ENCODE data around the gene ARG2.
"Not testable (repeated sequence)": the region's sequence is repeated elsewhere in the genome, so short reads cannot be mapped to it uniquely, and the experiment has no call there.

ARG2 gene

DNA sequence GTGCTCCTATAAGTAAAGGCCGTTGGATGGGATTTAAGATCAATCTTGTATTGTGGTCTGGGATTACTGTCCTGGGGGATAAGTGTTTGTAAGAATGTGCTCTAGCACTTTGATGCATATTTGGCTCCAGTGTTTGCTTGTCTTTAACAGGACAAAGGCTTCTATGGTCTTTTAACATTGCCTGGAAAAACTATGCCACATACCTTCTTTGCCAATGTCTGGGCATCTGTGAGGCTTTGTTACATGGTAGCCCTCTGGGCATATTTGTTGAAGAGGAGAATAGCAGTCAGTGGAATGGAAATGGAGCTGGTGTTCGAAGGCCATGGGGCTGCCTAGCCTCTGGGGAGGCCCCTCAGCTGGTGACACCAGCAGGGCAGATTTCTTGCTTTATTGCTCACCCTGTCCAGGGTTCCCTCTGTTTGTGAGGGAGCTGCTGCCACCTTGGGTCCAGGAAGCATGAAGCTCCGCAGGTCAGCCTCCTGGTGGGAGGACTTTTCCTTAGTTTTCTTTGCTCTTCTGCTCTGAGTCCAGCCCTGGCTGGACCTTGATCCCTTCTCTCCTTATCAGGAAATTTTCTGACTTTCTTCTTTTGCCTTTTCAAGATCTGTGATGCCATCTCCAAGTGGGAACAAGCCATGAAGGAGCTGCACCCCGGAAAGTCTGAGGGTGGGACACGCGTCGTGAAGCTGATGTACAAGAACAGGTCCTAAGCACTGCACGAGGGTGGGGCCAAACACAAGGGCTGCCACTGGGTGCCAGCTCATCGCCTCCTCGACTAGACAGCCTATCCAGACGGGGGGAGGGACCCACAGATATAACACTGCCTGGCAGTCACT, 39.2 kb upstream of the ARG2 start:
- Mint-ChIP-seq H3K27me3 (no peaks in the 10 kb centered on the region), H3K9me3 (no peaks in the 10 kb centered on the region), H3K36me3 (no peaks in the 10 kb centered on the region), H3K4me3 (no peak overlapping the region), H3K4me1 (no peaks in the 10 kb centered on the region), H3K27ac (no peak overlapping the region)

DNA sequence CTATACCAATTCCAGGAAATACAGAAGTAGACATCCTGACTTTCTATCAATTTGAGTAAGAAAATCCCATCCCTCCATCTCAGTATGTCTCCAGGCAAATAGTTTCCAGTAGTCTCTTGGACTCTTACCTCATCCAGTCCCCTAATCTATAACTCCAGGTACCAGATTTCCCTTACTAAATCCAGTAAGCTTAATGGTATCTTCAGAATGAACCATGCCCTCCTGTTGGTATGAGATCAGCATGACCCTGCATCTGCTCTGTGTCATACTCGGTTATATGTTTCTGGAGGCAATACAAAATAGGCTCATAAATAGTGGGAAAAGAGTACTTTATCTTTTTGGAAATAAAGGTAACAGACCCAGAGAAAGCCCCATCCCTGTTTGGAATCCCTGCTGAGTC, 38.1 kb upstream of the ARG2 start:
- no peaks in the 10 kb centered on the region for H3K27me3 Mint-ChIP-seq
- H3K4me1 Mint-ChIP-seq = no peaks in the 10 kb centered on the region
- H3K27ac Mint-ChIP-seq = no peak overlapping the region
- H3K4me3 Mint-ChIP-seq = no peak overlapping the region
- no peaks in the 10 kb centered on the region for H3K9me3 Mint-ChIP-seq
- no peaks in the 10 kb centered on the region for H3K36me3 Mint-ChIP-seq

- Mint-ChIP-seq H3K4me1 (no peaks in the 10 kb centered on the region), H3K27me3 (no peaks in the 10 kb centered on the region), H3K36me3 (no peaks in the 10 kb centered on the region), H3K9me3 (no peaks in the 10 kb centered on the region), H3K27ac (no peak overlapping the region), H3K4me3 (no peak overlapping the region)
Measured at GRCh38 chr14:67582061-67582460, 37.7 kb upstream of the ARG2 start.

- Mint-ChIP-seq H3K4me3 (no peak overlapping the region), H3K36me3 (peaks cover 2% of the 10 kb centered on the region), H3K9me3 (no peaks in the 10 kb centered on the region), H3K27ac (no peak overlapping the region), H3K4me1 (no peaks in the 10 kb centered on the region), H3K27me3 (no peaks in the 10 kb centered on the region)
Measured at GRCh38 chr14:67583711-67584644, 35.7 kb upstream of the ARG2 start.

GRCh38 chr14:67584978-67585377, 34.7 kb upstream of the ARG2 start:
- Mint-ChIP-seq H3K4me3 (no peak overlapping the region), H3K4me1 (no peaks in the 10 kb centered on the region), H3K36me3 (peaks cover 4% of the 10 kb centered on the region), H3K9me3 (no peaks in the 10 kb centered on the region), H3K27me3 (no peaks in the 10 kb centered on the region), H3K27ac (no peak overlapping the region)

DNA sequence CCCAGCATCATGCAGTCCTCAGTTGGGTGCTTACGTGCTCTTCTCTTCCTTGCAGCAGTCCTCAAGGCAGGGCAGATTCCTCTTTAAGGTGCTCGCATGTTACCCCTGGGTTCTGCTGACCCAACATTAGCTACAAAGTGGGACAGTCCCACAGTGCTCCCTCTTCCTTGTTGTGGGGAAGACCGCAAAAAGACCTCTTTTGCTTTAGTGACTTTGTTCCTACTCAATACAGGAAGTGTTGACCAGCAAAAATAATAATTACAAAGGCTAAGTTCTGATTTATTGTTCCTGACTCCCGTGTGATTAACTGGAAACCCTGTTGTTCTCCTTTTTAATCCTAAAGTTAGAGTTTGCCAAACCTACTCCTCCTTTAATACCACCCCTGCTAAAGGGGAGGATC, 33.4 kb upstream of the ARG2 start:
- no peaks in the 10 kb centered on the region for H3K27me3 Mint-ChIP-seq
- H3K9me3 Mint-ChIP-seq = no peaks in the 10 kb centered on the region
- no peak overlapping the region for H3K4me3 Mint-ChIP-seq
- no peaks in the 10 kb centered on the region for H3K4me1 Mint-ChIP-seq
- H3K27ac Mint-ChIP-seq = no peak overlapping the region
- peaks cover 4% of the 10 kb centered on the region for H3K36me3 Mint-ChIP-seq

- no peaks in the 10 kb centered on the region for H3K9me3 Mint-ChIP-seq
- no peak overlapping the region for H3K27ac Mint-ChIP-seq
- no peak overlapping the region for H3K4me3 Mint-ChIP-seq
- H3K4me1 Mint-ChIP-seq = no peaks in the 10 kb centered on the region
- H3K27me3 Mint-ChIP-seq = no peaks in the 10 kb centered on the region
- H3K36me3 Mint-ChIP-seq = peaks cover 4% of the 10 kb centered on the region
Measured at GRCh38 chr14:67589204-67589770, 30.4 kb upstream of the ARG2 start.

DNA sequence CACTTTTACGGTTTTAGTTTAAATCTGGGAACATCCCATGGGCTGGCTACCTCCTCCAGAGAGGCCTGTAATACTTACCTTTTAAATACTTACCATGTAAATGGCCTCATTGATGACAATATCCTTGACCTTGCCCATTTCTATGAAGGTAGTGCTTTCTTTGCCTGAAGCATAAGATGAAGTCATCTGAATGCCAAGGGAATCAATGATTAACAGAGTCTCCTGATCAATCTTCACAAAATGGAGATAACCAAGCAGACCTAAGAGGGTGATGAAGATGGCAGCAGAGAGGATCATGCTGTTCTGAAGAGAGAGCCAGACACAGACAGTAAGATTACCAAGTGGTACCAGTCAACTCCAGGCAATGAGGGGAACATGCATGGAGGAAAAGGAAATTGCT, 26.1 kb upstream of the ARG2 start:
- H3K36me3 Mint-ChIP-seq, H3K27me3 Mint-ChIP-seq, H3K9me3 Mint-ChIP-seq, H3K27ac Mint-ChIP-seq, H3K4me3 Mint-ChIP-seq: not testable (repeated sequence)
- peaks cover 28% of the 10 kb centered on the region for H3K4me1 Mint-ChIP-seq

DNA sequence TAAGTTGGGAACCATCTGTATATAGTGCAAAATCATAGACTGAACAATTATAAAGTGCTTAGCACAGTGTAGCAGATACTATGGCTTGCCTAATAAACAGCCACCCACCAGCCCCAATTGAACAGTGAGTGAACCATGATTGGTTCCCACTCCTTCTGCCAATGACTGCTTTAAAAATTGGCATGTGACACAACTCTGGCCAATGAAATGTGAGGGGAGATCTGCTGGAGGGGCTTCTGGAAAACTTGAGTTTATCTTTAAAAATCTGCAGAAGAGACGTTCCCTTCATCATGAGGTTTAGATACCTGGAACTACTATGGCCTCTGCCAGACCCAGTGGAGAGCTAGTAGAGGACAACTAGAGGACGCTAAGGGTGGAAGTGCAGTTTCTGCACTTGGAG, 24.3 kb upstream of the ARG2 start:
- H3K4me1 Mint-ChIP-seq = peaks cover 41% of the 10 kb centered on the region
- H3K9me3 Mint-ChIP-seq = no peaks in the 10 kb centered on the region
- no peaks in the 10 kb centered on the region for H3K27me3 Mint-ChIP-seq
- no peak overlapping the region for H3K4me3 Mint-ChIP-seq
- peak overlapping the region; percentile 59 for H3K27ac Mint-ChIP-seq
- H3K36me3 Mint-ChIP-seq = peaks cover 5% of the 10 kb centered on the region

GRCh38 chr14:67599698-67600561, 19.8 kb upstream of the ARG2 start, which contains the start of gene PIGH:
Gene PIGH (minus strand): TSS chr14:67600268. CDS start chr14:67600203, 65 bp downstream.
- Mint-ChIP-seq H3K27me3 (no peaks in the 10 kb centered on the region), H3K9me3 (no peaks in the 10 kb centered on the region), H3K36me3 (peaks cover 5% of the 10 kb centered on the region), H3K4me3 (peak within 1 kb of the TSS; percentile 96), H3K4me1 (peaks cover 46% of the 10 kb centered on the region), H3K27ac (peak within 1 kb of the TSS; percentile 98)

- H3K4me1 Mint-ChIP-seq = peaks cover 42% of the 10 kb centered on the region
- H3K9me3 Mint-ChIP-seq, H3K27me3 Mint-ChIP-seq, H3K36me3 Mint-ChIP-seq: not testable (repeated sequence)
- H3K27ac Mint-ChIP-seq = peak overlapping the region; percentile 98
- peak overlapping the region; percentile 96 for H3K4me3 Mint-ChIP-seq
Measured at GRCh38 chr14:67600562-67600974, 19.2 kb upstream of the ARG2 start.

- H3K27me3 Mint-ChIP-seq = no peaks in the 10 kb centered on the region
- peak overlapping the region; percentile 33 for H3K4me3 Mint-ChIP-seq
- H3K27ac Mint-ChIP-seq = no peak overlapping the region
- H3K36me3 Mint-ChIP-seq = no peaks in the 10 kb centered on the region
- peaks cover 31% of the 10 kb centered on the region for H3K4me1 Mint-ChIP-seq
- H3K9me3 Mint-ChIP-seq = no peaks in the 10 kb centered on the region
Measured at GRCh38 chr14:67602076-67602475, 17.6 kb upstream of the ARG2 start.

GRCh38 chr14:67602995-67603545, 16.6 kb upstream of the ARG2 start:
- Mint-ChIP-seq H3K4me3 (no peak overlapping the region), H3K4me1 (peaks cover 22% of the 10 kb centered on the region)

DNA sequence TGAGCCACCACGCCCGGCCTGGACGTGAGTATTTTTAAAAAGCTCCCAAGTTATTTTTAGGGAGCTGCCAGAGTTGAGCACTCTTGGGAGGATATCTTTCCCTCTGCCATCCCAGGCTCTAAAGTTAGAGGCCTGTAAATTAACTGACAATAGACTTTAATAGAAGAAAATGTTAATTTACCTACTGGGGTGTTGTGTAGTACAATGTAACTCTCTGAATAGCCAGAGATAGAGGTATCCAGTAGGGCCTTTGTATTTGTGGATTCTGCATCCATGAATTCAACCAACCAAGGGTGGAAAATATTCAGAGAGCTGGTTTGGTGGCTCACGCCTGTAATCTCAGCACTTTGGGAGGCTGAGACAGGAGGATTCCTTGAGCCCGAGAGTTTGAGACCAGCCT, 12.1 kb upstream of the ARG2 start:
- H3K36me3 Mint-ChIP-seq = no peaks in the 10 kb centered on the region
- H3K27ac Mint-ChIP-seq = no peak overlapping the region
- no peaks in the 10 kb centered on the region for H3K27me3 Mint-ChIP-seq
- H3K4me3 Mint-ChIP-seq = no peak overlapping the region
- no peaks in the 10 kb centered on the region for H3K4me1 Mint-ChIP-seq
- no peaks in the 10 kb centered on the region for H3K9me3 Mint-ChIP-seq

More at GRCh38 chr14:67602995-67603545, 16.6 kb upstream of the ARG2 start:
- no peaks in the 10 kb centered on the region for H3K27me3 Mint-ChIP-seq
- H3K27ac Mint-ChIP-seq = no peak overlapping the region
- H3K36me3 Mint-ChIP-seq = no peaks in the 10 kb centered on the region
- no peaks in the 10 kb centered on the region for H3K9me3 Mint-ChIP-seq

All from activated naive CD4-positive, alpha-beta T cell treated with anti-CD3 and anti-CD28 coated beads, Interleukin-2, amount 50 U/mL, for 24 hours (primary cell).